NK-92 (cell line): ENCODE data around the gene CD6.
A peak's percentile ranks its signal among the peaks of the same experiment; 100 is the strongest.

ENCODE experiments used
- DNase-seq: peaks from one replicate; lab custom pipeline; 2025; ENCODE audit not compliant: unreplicated experiment; lab: John Stamatoyannopoulos, UW

CD6 gene

DNA sequence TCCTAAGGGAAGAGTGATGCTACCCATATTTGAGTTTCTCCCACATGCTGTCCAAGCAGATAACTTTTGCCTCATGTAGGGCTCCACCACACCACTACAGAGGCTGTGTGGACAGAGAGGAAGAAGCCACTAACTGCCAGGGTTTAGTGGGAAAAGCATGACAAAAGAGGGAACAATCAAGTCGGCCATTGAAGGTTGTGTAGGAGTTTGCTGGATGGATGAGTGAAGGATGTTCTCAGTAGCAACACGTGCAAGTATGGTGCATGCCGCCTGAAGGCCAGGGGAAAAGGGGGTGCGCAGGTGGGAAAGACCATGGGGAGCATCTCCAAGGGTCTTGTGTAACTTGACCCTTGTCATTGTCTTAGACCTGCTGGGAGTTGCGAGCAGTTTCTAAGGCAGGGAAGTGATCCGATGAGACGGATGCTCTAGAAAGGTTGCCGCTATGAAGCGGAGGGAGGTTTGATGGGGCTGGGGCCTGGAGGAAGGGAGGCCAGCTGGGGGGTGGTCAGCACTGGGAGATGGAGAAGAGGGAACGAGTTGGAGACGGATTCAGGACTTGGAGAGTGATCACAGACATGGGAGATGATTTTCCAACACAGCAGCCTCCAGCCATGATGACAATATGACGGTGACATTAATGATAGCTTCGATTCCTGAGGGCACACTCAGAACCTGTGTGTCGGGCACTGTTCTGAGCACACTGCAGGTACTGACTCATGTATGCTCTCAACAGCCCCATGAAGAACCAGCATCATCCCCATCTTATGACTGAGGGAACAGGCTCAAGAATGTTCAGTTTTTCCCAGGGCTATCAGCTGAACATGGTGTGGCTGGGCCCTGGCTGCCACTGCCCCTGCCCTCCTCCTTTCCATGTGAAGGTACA lies 53.7 kb downstream of the CD6 start:
- DNase-seq, result no peak

- DNase-seq, result no peak
Observed at GRCh38 chr11:61025821-61026120, 54.3 kb downstream of the CD6 start.

GRCh38 chr11:61026121-61027031 lies 54.9 kb downstream of the CD6 start:
- DNase-seq, result no peak

GRCh38 chr11:61027141-61027840 lies 55.8 kb downstream of the CD6 start:
- DNase-seq, result no peak

DNA sequence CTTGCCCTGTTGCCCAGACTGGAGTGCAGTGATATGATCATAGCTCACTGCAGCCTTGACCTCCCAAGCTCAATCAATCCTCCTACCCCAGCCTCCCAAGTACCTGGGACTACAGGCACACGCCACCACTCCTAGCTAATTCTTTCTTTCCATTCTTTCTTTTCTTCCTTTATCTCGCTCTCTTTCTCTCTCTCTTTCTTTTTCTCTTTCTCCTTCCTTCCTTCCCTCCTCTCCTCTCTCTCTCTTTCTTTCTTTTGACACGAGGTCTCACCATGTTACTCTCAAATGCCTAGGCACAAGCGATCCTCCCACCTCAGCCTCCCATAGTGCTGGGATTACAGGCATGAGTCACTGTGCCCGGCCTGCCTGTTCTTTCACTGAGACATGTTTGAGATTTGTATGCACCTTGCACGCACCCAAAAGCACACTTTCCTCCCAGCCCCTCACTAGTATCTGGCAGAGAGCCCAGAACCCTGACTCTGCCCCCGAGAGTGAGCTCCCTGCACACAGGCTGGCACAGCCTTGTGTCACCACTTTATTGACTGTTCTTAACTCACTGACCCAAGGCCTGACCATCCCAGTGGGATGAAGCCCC lies 56.8 kb downstream of the CD6 start:
- no peak for DNase-seq

DNA sequence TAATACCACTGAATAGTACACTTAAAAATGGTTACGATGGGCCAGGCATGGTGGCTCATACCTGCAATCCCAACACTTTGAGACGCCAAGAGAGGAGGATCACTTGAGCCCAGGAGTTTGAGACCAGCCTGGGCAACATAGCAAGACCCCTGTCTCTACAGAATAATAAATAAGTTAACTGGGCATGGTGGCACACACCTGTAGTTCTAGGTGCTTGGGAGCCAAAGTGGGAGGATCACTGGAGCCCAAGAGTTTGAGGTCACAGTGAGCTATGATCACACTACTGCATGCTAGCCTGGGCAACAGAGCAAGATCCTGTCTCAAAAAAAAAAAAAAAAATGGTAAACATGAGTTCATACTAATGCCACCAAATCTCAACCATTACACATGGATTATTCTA lies 61.3 kb downstream of the CD6 start:
- no peak for DNase-seq

DNA sequence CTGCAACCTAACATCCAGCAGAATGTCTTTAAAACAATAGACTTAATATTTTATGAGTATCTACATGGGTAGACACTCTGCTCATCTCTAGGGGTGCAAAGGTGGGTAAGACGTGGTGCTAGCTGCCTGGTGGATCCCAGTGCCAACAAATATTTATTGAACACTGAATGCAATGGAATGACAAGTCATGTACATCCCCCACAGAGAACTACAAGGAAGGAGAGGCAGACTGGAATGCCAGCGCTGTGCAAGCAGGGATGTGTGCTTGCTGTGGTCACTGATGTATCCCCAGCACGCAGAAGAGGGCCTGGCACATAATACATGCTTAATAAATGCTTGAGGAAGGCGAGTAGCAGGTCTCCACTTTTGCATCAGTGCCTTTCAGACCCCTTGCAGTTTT lies 61.9 kb downstream of the CD6 start:
- DNase-seq, result no peak

GRCh38 chr11:61034111-61034510 lies 62.6 kb downstream of the CD6 start:
- no peak for DNase-seq

- no peak for DNase-seq
Observed at GRCh38 chr11:61034704-61035525, 63.4 kb downstream of the CD6 start.

- DNase-seq, result no peak
Observed at GRCh38 chr11:61035526-61035835, 64.0 kb downstream of the CD6 start.

- no peak for DNase-seq
Observed at GRCh38 chr11:61037441-61038093, 66.1 kb downstream of the CD6 start.

- no peak for DNase-seq
Observed at GRCh38 chr11:61039916-61040315, 68.4 kb downstream of the CD6 start.

GRCh38 chr11:61041755-61042518 lies 70.5 kb downstream of the CD6 start:
- peak; percentile 14 for DNase-seq

GRCh38 chr11:61042537-61042936 lies 71.1 kb downstream of the CD6 start:
- DNase-seq, result no peak

- DNase-seq, result no peak
Observed at GRCh38 chr11:61042961-61043540, 71.6 kb downstream of the CD6 start.

GRCh38 chr11:61045271-61045670 lies 73.8 kb downstream of the CD6 start:
- DNase-seq, result no peak

- DNase-seq, result no peak
Observed at GRCh38 chr11:61046833-61047232, 75.4 kb downstream of the CD6 start.

GRCh38 chr11:61048368-61049062 lies 77.0 kb downstream of the CD6 start:
- DNase-seq, result no peak
